ENCODE results near the gene SART1. TPM values are rescaled to one million over a fixed set of nuclear protein-coding genes. Genes with fewer than 3 reads are reported as not detected.
A peak's percentile ranks its signal among the peaks of the same experiment; 100 is the strongest.

The SART1 gene
- total RNA-seq, 1 donor from 2014 or later, result 37.3 TPM

DNA sequence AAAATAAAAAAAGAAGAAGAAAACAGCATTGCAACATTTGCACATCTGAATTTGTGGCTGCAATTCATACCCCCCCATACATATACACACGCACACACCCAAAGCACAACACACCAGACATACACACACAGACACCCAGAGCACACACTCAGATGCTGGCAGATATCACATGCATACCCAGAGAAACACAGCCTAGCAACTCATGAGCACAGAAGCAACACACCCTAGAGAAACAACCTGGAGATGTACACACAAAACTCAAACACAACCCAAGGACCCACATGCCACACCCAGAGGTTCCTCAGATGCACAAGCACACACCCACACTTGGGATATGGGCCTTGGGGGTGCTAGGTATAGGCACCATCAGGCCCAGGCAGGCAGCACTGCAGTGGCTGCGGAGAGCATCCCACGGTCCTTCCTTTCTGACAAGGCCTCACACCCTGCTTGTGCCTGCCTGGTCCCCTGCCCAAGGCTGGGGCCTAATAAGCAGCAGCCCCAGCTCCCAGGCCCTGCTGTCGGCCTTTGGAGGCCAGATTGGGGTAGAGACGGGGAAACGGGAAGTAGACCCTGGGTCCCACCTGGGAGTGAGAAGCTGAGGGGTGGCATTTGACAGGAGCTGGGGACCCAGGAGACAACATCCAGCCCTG lies 53.4 kb downstream of the SART1 start:
- Mint-ChIP-seq H3K9me3 (ENCODE audit: low read depth) (no peaks in the 10 kb centered on the region), H3K36me3 (ENCODE audit: low read depth) (no peaks in the 10 kb centered on the region), H3K27me3 (ENCODE audit: low read depth) (no peaks in the 10 kb centered on the region), H3K4me1 (ENCODE audit: low read depth) (peaks cover 49% of the 10 kb centered on the region), H3K27ac (ENCODE audit: unreplicated experiment) (peak overlapping the region; percentile 85), H3K4me3 (ENCODE audit: unreplicated experiment) (no peak overlapping the region)
- TF ChIP-seq, protein P1, sequence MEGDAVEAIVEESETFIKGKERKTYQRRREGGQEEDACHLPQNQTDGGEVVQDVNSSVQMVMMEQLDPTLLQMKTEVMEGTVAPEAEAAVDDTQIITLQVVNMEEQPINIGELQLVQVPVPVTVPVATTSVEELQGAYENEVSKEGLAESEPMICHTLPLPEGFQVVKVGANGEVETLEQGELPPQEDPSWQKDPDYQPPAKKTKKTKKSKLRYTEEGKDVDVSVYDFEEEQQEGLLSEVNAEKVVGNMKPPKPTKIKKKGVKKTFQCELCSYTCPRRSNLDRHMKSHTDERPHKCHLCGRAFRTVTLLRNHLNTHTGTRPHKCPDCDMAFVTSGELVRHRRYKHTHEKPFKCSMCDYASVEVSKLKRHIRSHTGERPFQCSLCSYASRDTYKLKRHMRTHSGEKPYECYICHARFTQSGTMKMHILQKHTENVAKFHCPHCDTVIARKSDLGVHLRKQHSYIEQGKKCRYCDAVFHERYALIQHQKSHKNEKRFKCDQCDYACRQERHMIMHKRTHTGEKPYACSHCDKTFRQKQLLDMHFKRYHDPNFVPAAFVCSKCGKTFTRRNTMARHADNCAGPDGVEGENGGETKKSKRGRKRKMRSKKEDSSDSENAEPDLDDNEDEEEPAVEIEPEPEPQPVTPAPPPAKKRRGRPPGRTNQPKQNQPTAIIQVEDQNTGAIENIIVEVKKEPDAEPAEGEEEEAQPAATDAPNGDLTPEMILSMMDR (IDR thresholded peaks at IDR 0.05), result no peak
- DNase-seq (ENCODE audit: low spot score), result no peak

DNA sequence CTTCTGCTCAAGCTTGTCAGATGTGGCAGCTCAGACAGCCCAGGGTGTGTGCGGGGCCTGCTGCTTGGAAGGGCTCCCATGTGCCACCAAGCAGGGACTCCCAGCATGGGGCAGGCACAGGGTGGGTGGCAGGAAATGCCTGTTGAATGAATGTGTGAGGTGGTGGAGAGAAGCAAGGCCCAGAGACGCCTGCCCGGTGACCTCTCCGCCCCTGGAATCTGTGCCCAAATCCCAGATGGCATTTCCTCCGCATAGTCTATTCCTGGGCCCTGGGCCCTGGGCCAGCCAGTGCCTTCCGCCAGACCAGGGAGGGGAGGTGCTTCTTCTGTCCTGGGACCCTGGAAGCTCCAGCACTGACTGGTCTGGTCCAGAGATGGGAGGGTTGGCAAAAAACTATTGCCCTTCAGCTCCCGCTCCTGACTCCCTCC lies 53.9 kb downstream of the SART1 start:
- H3K36me3 Mint-ChIP-seq (ENCODE audit: low read depth), result no peaks in the 10 kb centered on the region
- no peaks in the 10 kb centered on the region for H3K27me3 Mint-ChIP-seq (ENCODE audit: low read depth)
- H3K4me1 Mint-ChIP-seq (ENCODE audit: low read depth), result peaks cover 52% of the 10 kb centered on the region
- H3K4me3 Mint-ChIP-seq (ENCODE audit: unreplicated experiment), result no peak overlapping the region
- H3K27ac Mint-ChIP-seq (ENCODE audit: unreplicated experiment), result peak overlapping the region; percentile 85
- TF ChIP-seq, protein P1 (IDR thresholded peaks at IDR 0.05), result no peak
- H3K9me3 Mint-ChIP-seq (ENCODE audit: low read depth), result no peaks in the 10 kb centered on the region
- DNase-seq (ENCODE audit: low spot score), result no peak

DNA sequence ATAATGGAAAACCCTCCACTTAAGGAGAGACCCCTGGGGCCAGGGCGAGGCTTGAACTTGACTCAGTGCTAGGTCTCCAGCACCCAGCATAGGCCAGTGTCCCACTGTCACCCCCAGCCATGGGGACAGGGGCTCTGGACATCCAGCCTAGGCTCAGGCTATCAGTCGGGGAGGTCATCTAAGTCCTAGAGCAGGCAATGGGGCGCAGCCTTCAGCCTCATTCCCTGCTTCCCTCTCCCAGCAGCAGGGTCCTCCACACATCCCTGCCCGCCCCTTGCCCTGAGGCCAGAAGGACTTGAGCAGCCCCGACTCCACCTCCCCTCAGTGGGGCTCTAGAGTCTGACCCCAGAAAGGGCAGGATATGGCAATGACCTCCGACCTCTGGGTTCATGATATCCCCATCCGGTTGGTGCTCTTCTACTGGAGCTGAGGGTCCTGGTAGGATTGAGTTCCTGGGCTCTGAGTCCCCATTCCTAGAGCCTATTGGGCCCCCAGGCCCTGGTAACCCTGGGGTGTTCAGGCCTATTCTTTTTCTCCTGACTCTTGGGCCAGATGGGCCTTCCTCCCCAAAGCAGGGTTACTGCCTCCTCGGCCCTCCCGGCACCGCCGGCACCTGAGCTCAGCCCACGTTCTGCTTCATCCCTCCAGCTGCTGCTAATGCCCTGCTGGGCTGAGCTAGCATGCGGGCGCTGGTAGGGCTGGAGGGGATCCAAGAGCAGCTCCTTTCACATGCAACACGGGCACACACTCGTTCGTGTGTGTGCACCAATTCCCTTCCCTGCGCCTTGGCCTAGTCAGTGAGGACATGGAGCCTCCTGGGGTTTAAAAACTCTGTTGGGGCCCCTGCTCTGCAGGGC lies 54.6 kb downstream of the SART1 start:
- Mint-ChIP-seq H3K4me3 (ENCODE audit: unreplicated experiment) (no peak overlapping the region), H3K27me3 (ENCODE audit: low read depth) (no peaks in the 10 kb centered on the region), H3K36me3 (ENCODE audit: low read depth) (no peaks in the 10 kb centered on the region), H3K4me1 (ENCODE audit: low read depth) (peaks cover 55% of the 10 kb centered on the region), H3K9me3 (ENCODE audit: low read depth) (no peaks in the 10 kb centered on the region), H3K27ac (ENCODE audit: unreplicated experiment) (peak overlapping the region; percentile 85)
- TF ChIP-seq, protein P1 (IDR thresholded peaks at IDR 0.05), result no peak
- DNase-seq (ENCODE audit: low spot score), result no peak

DNA sequence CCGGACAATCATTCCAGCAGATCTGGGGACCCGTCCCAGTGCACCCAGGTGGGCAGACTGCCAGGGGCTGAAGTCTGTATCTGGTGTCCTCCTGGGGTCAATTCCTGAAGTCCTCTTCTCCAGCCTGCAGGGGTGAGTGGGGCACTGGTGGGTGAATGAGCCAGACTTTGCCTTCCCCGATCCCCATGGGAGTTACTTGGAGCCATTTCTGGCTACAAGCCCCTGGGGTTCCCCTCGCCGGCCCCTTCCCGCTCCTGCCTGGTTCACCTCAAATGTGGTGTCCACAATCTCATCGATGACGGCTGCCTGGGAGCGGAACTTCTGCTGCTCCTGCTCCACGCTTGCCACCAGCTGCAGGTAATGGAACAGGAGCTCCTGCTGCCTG lies 55.3 kb downstream of the SART1 start:
- H3K36me3 Mint-ChIP-seq (ENCODE audit: low read depth), result no peaks in the 10 kb centered on the region
- H3K4me3 Mint-ChIP-seq (ENCODE audit: unreplicated experiment), result no peak overlapping the region
- H3K9me3 Mint-ChIP-seq (ENCODE audit: low read depth), result no peaks in the 10 kb centered on the region
- DNase-seq (ENCODE audit: low spot score), result no peak
- H3K27me3 Mint-ChIP-seq (ENCODE audit: low read depth), result no peaks in the 10 kb centered on the region
- TF ChIP-seq, protein P1 (IDR thresholded peaks at IDR 0.05), result no peak
- H3K27ac Mint-ChIP-seq (ENCODE audit: unreplicated experiment), result peak overlapping the region; percentile 85
- peaks cover 58% of the 10 kb centered on the region for H3K4me1 Mint-ChIP-seq (ENCODE audit: low read depth)

DNA sequence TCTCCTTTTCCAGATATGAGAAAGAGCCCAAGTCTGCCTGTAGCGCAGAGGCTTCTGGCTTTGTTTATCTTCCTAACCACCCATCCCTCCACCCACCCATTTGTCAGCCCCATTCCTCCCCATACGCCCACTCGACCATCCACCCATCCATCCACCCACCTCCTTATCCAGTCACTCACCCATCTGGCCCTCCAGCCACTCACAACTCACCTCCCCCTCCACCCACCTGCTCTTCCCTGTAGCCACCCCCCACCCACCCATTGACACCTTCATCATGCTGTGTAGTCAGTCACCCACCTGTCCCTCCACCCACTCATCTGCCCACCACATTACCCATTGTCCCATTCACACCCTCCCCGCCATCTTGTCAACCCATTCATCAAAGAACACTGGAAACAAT lies 55.8 kb downstream of the SART1 start:
- TF ChIP-seq, protein P1 (IDR thresholded peaks at IDR 0.05), result no peak
- no peak for DNase-seq (ENCODE audit: low spot score)
- Mint-ChIP-seq H3K27ac (ENCODE audit: unreplicated experiment) (no peak overlapping the region), H3K9me3 (ENCODE audit: low read depth) (no peaks in the 10 kb centered on the region), H3K27me3 (ENCODE audit: low read depth) (no peaks in the 10 kb centered on the region), H3K4me3 (ENCODE audit: unreplicated experiment) (no peak overlapping the region), H3K36me3 (ENCODE audit: low read depth) (no peaks in the 10 kb centered on the region), H3K4me1 (ENCODE audit: low read depth) (peaks cover 62% of the 10 kb centered on the region)

All from chondrocyte (in vitro differentiated cells).